GM18507 (cell line): ENCODE measurements around the gene CHIC2.
"Not testable (repeated sequence)": the region's sequence is repeated elsewhere in the genome, so short reads cannot be mapped to it uniquely, and the experiment has no call there.

Experiments
- DNase-seq: peaks from one replicate; pipeline ENCODE4 v3.0.0; 2011; ENCODE audit warnings: low read depth; ENCODE audit not compliant: insufficient read length; ENCODE audit errors: extremely low spot score
- FAIRE-seq: peaks from 2 replicates; lab custom pipeline; 2011; peaks lifted over from hg19 to GRCh38; lab: Jason Lieb, UNC

Gene CHIC2

DNA sequence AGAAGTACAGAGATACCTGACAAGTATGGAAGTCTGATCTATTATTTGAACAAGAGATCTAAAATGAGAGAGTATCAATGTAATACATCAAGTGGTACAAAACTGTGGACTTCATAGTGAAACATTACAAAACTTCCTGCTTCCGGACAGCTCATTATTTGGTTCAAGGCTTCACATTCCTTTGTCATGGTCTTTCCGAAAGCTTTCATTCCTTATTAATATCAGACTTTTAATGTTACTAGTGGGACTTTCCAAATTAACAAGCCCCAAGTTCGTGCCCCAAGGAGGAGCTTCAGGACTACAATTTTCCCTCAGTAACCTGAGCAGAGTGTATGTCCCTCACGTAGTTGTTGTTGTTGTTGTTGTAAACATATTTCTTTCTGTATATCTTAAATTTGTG is 1.2 kb downstream of the CHIC2 start:
- FAIRE-seq (no peak), DNase-seq (no peak)

- no peak for FAIRE-seq
- DNase-seq = no peak
These were observed 2.0 kb downstream of the CHIC2 start for GRCh38 chr4:54062392-54062791.

- FAIRE-seq = no peak
- no peak for DNase-seq
These were observed 2.5 kb downstream of the CHIC2 start for GRCh38 chr4:54061873-54062272.

- no peak for DNase-seq
- no peak for FAIRE-seq
These were observed 3.3 kb downstream of the CHIC2 start for GRCh38 chr4:54061067-54061466.

DNA sequence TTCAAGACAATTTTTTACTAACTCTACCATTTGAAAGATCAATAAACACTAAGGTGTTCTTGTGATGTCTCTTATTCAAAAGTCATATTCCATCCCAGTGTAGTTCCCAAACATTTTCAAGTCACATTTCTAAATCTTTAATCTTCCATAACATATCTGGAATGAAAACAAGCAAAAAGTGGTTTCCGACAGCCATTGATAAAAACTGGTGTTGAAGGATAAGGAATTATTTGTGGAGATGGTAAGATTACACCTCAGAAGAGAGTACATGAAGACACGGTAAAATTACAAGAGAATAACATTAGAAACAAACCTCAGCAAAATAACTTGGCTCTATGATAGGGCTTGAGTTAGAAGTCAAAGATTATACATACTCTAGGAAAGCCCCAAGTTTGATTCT is 4.3 kb downstream of the CHIC2 start:
- FAIRE-seq (no peak), DNase-seq (no peak)

- DNase-seq (no peak), FAIRE-seq (peak; percentile 63)
These were observed 6.2 kb downstream of the CHIC2 start for GRCh38 chr4:54058171-54058570.

- FAIRE-seq (no peak), DNase-seq (no peak)
These were observed 8.0 kb downstream of the CHIC2 start for GRCh38 chr4:54056360-54056759.

GRCh38 chr4:54055494-54055893 is 8.9 kb downstream of the CHIC2 start:
- FAIRE-seq (no peak), DNase-seq (no peak)

DNA sequence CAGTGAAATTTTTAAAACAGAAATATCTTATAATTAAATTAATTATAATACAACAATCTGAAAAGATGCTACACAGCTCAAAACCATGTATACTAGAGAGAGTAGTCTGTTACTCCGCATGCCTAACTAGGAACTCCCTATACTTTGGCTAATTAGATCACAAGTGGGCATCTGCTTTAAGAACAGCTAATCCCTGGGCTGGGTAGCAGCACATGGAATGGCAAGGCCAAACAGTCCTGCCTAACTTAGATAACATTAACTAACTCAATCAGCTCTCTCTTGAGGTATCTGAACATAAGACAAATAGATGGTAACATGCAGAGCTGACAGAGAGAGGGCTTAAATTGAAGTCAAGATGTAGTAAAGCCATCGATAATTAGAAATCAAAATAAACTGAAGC is 9.9 kb downstream of the CHIC2 start:
- FAIRE-seq = no peak

GRCh38 chr4:54053322-54053721 is 11.1 kb downstream of the CHIC2 start:
- not testable (repeated sequence) for DNase-seq, FAIRE-seq

More for the DNA sequence above, 9.9 kb downstream of the CHIC2 start:
- no peak for DNase-seq

GRCh38 chr4:54050214-54050904 is 14.0 kb downstream of the CHIC2 start:
- DNase-seq (no peak), FAIRE-seq (no peak)

DNA sequence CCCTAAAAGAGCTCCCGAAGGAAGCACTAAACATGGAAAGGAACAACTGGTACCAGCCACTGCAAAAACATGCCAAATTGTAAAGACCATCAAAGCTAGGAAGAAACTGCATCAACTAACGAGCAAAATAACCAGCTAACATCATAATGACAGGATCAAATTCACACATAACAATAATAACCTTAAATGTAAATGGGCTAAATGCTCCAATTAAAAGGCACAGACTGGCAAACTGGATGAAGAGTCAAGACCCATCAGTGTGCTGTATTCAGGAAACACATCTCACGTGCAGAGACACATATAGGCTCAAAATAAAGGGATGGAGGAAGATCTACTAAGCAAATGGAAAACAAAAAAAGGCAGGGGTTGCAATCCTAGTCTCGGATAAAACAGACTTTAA is 20.8 kb downstream of the CHIC2 start:
- not testable (repeated sequence) for FAIRE-seq, DNase-seq

- FAIRE-seq (no peak), DNase-seq (no peak)
These were observed 22.5 kb downstream of the CHIC2 start for GRCh38 chr4:54041933-54042332.

DNA sequence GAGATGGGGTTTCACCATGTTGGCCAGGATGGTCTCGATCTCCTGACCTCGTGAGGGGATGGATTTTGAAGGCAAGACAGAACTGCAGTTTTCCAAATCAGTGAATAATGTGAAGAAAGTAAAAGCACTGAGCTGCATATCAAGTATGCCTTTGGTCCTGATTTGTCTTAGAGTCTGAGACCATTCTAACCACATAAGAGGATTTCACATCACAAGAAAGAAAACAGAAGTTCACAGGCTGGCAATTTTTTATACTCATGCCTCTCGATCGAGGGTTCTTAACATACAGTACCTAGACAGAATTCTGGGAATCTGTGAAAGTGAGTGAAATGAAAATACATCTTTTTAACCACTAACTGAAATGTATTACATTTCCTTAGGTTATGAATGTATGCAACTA is 23.3 kb downstream of the CHIC2 start:
- DNase-seq (no peak), FAIRE-seq (no peak)

- FAIRE-seq = no peak
- DNase-seq = no peak
These were observed 26.3 kb downstream of the CHIC2 start for GRCh38 chr4:54038056-54038455.

GRCh38 chr4:54036184-54036583 is 28.2 kb downstream of the CHIC2 start:
- FAIRE-seq (peak; percentile 38), DNase-seq (no peak)

DNA sequence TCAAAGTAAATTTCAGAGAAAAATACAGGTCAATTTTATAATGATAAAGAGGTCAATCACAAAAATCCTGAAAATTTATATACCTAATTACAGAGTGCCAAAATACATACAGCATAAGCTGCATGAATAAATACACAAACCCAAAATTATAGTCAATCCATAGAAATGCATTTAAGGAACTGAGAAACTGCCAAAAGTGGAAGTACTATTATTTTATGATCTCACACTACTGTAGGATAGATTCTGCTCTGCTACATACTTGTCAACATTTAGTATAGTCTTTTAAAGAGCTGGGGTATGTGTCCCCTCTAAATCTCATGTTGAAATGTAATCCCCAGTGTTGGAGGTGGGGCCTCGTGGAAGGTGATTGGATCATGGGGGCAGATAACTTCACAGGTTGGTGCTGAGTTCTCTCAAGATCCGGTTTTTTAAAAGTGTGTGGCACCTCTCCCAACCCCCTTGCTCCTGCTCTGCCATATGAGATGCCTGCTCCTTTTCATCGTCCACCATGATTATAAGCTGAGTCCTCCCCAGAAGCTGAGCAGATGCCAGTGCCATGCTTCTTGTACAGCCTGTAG is 31.8 kb downstream of the CHIC2 start:
- peak; percentile 46 for FAIRE-seq

DNA sequence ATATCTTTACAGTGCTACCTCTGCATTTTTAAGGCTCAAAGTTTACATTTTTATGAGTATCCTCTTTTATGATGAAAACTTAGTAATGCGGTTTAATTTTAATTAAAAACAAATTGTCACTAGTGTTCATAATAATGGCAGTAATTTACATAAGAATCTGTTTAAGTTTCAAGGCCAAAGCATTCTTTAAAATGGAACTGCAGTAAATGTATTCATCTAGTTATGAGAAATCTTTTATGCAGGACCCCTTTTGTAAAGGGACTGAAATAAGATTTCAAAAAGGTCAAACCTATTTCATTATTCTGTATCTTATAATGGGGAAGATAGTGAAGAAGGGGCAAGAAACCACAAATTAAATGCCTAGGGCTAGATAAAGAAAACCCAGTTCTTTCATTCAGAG is 37.1 kb downstream of the CHIC2 start:
- DNase-seq (no peak), FAIRE-seq (no peak)

More for the DNA sequence above, 31.8 kb downstream of the CHIC2 start:
- DNase-seq = no peak

DNA sequence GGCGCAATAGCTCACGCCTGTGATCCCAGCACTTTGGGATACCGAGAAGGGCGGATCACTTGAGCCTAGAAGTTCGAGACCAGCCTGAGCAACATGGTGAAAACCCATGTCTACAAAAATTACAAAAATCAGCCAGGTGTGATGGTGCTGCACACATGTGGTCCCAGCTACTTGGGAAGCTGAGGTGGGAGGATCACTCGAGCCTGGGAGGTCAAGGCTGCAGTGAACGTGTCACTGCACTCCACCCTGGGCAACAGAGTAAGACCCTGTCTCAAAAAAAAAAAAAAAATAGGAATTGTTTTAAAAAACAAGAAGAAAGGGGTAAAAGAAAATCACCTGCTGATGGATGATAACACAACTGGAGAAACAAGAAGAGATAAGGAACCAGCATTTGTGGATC is 38.8 kb downstream of the CHIC2 start:
- DNase-seq = no peak
- FAIRE-seq = no peak

DNA sequence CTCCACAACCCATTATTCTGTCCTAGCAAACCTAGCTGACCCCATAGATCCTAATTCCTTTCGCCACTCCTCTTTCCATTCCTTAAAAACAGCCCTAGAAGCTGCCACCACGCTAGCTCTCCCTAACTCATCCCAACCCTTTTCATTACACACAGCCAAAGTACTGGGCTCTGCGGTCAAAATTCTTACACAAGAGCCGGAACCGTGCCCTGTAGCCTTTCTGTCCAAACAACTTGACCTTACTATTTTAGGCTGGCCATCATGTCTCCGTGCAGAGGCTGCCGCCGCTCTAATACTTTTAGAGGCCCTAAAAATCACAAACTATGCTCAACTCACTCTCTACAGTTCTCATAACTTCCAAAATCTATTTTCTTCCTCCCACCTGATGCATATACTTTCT is 41.4 kb downstream of the CHIC2 start:
- DNase-seq, FAIRE-seq: not testable (repeated sequence)

- FAIRE-seq (no peak), DNase-seq (no peak)
These were observed 46.4 kb downstream of the CHIC2 start for GRCh38 chr4:54017974-54018373.
